NCI-H226 (cell line): ENCODE measurements around the gene CYP46A1.
"Not testable (repeated sequence)": the region's sequence is repeated elsewhere in the genome, so short reads cannot be mapped to it uniquely, and the experiment has no call there.

Experiments
- DNase-seq: peaks from one replicate; pipeline ENCODE4 v3.0.0-alpha.2; 2015

Gene CYP46A1

DNA sequence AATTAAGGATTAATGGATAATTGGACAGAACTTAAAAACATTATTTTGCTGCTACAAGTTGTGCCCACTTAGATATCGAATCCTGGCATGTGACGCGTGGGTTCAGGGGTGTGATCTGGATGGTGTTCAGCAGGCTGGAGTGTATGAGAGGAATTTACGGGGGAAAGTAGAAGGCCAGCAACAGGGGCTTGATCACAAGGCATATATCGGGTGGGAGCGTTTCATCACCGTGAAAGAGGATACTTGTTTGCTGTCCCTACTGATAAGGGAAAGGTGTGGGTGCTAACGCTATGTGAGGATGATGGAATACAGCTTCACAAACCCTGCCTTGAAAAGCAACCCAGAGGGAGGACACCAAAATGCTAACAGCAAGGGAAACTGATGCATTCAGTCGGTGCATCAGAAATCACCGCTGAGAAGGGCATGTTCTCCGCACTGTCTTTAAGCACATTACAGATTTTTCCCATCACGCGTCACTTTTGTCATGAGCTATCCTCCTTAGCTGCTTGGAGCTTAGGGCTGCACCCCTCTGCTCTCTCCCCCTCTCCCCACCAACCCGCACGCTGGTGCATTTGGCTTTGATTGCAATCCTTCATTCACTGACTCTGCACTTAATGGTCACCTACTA lies 25.8 kb upstream of the CYP46A1 start:
- DNase-seq = no peak

DNA sequence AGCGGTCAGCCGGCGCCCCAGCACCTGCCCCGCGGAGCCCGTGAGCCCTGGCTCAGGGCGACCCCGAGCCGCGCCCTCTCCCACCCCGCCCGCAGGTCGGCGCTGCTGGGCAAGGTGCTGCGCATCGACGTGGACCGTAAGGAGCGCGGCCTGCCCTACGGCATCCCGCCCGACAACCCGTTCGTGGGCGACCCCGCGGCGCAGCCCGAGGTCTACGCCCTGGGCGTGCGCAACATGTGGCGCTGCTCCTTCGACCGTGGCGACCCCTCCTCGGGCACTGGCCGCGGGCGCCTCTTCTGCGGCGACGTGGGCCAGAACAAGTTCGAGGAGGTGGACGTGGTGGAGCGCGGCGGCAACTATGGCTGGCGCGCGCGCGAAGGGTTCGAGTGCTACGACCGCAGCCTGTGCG lies 24.8 kb upstream of the CYP46A1 start:
- no peak for DNase-seq

DNA sequence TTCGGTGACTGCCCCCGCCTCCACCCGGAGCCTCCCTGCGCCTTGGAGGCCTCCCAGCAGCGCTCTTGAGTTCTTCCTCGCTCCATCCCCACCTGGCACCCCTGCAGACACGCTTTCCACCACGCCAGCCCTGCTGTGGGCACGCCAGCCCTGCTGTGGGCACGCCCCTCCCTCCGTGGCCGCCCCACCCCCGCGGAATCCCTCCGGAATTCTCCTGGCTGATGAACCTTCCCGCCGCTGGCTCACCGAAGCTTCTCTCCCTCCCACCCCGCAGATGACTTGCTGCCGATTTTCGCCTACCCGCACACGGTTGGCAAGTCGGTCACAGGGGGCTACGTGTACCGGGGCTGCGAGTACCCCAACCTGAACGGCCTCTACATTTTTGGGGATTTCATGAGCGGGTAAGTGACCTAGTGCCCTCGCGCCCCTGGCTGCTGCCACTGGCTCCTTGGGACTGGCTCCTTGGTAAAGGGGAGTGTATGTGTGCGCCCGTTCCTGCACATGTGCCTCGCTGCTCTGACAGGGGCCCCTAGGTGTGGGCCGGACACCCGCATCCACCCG lies 24.0 kb upstream of the CYP46A1 start:
- no peak for DNase-seq

DNA sequence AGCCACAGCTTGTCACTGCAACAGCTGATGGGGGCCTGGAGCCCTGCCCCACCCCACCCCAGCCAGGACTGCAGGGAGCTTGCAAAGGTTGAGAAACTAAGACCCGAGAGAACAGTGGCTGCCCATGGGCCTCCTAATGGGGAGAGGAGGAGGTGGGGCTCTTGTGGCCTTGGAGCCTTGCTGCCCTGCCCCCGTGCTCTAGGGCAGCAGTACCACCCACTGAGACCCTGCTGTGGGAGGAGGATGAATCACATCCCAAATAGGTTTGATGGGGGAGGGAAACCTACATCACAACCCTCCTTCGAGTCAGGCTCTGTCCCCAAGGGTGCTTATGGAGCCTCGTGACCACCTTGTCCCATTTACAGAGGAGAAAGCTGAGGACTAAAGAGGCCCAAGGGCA lies 23.3 kb upstream of the CYP46A1 start:
- no peak for DNase-seq

GRCh38 chr14:99661206-99661605 lies 22.9 kb upstream of the CYP46A1 start:
- DNase-seq = not testable (repeated sequence)

- no peak for DNase-seq
These were observed 21.3 kb upstream of the CYP46A1 start for GRCh38 chr14:99662846-99663245.

DNA sequence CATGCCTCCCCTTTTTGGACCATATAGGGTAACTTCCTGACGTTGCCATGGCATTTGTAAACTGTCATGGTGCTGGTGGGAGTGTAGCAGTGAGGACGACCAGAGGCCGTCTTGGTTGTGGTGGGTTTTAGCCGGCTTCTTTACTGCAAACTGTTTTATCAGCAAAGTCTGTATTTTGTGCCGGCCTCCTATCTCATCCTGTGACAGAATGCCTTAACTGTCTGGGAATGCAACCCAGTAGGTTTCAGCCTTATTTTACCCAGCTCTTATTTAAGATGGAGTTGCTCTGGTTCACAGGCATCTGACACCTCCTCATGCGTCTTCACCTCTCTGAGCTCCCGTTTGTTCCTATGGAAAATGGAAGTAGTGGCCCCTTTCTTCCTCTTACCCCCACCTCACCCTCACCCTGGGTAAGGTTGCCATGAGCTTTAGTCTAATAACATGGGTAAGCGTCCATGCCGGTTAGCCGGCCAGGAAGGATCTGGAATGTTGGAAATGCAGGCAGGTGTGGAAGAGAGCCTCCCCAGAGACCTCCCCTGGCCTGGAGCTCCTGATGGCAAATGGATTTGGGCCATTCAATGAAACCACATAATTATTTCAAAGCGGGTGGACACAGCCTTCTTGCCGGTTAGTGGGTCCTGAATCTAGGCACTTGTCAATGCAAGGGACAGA lies 20.6 kb upstream of the CYP46A1 start:
- no peak for DNase-seq

DNA sequence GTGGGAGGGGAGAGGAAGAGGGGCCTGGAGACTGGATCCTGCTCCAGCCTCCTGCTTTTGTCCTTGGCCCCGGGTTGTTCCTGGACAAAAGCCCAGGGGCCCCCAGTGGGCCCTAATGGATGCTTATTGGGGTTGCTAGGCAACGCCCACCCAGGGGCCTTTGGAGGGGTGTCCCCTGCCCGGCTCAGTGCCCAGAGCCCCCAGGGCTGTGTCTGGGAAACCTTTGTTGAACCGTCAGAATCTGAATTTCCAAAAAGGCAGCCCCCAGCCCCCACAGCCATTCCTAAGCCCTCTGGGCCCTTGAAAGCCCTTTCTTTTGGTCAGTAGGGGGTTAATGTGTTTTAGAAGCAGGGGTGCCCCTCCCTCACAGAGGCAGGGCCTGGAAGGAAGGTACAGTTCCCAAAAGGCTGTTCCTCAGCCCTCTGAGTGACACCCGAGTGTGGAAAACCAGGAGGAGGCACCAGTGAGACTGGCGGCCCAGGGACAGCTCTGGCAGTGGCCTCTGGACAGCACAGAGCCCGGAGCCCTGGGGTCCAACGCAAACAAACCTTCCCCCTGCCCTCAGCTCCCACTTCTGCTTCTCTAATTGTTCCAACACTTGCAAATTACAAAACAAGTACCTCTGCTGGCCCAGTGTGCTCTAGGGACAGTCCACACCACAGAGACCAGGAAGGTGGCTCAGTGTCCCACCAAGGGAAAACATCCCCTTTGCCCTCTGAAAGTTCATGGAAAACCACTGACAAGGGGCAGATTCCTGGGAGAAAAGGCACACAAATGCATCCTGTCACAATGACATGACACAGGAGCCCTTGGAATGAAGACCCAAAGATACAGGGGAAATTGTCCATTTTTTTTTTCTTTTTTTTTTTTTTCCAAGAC lies 19.8 kb upstream of the CYP46A1 start:
- no peak for DNase-seq

- DNase-seq = no peak
These were observed 19.2 kb upstream of the CYP46A1 start for GRCh38 chr14:99664937-99665273.

DNA sequence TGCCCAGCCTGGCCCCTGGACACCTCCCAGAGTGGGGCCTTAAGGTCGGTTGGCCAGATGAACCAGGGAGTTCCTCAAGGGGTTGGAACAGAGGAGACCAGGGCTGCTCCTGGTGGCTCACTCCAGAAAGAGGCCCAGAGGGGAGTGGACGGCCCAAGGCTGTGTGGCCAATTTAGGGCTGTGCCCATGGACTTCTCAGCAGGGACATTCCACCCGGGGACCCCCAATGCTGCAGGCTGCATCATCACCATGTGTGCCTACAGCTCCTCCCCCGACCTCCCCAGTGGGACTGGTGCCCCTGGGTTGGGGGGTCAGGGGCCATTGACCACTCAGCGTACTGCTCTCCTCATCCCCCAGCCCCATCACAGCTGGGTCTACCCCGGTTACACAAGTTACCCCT lies 17.6 kb upstream of the CYP46A1 start:
- DNase-seq = no peak

DNA sequence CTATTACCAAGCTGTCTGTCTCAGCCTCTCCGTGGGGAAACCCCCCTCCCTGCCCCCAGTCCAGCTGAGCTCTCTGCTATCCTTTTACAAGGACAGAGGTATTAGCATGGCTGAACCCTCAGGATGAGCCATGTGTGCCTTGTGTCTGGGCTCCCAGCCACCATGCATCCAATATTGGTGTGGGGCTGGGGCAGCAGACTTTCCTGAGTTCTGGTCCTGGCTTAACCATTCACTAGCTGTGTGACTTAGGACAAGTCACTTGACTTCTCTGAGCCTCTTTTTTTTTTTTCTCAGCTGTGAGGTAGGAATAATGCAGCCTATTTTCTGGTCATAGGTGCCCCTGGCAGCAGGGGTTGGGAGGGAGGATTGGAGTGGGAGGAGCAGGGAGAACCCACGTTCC lies 17.1 kb upstream of the CYP46A1 start:
- no peak for DNase-seq

GRCh38 chr14:99667821-99668220 lies 16.3 kb upstream of the CYP46A1 start:
- DNase-seq = no peak

GRCh38 chr14:99668307-99669295 lies 15.5 kb upstream of the CYP46A1 start:
- no peak for DNase-seq

DNA sequence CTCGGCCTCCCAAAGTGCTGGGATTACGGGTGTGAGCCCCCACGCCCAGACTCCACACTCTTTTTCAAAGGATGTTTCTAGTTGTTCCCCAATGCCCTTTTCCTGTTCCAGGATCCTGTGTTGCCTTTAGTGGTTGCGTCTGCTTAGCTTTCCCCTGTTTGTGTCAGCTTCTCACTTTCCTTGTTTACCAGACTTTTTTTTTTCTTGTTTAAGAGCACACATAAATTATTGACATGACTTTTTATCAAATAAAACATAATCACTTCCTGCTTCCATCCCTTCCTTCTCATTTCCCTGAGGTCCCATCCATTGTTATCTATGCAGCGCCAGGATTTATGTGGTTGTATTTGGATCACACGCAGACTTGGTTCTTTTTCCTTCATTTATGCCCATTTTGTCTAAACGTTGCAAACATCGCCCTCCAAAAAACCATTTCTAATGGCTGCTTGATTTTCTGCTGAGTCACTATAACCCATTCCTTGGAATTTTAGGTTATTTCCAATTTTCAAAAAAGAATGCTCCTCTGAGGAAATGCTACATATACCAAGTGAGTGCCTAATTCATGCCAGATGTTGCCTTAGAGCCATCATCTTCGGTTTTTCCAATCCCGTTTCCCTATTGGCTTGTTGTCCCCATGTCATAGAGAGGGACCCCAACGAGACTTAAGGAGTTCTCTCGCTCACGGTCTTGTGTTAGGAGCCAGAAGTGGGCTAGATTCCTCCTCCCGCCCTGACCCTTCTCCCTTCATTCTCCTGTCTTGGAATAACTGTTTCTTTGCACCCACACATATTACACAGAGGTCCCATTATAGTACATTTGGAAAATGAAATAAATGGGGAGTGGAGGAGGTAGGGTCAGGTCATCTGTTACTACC lies 13.5 kb upstream of the CYP46A1 start:
- no peak for DNase-seq

GRCh38 chr14:99671235-99672224 lies 12.6 kb upstream of the CYP46A1 start:
- no peak for DNase-seq

DNA sequence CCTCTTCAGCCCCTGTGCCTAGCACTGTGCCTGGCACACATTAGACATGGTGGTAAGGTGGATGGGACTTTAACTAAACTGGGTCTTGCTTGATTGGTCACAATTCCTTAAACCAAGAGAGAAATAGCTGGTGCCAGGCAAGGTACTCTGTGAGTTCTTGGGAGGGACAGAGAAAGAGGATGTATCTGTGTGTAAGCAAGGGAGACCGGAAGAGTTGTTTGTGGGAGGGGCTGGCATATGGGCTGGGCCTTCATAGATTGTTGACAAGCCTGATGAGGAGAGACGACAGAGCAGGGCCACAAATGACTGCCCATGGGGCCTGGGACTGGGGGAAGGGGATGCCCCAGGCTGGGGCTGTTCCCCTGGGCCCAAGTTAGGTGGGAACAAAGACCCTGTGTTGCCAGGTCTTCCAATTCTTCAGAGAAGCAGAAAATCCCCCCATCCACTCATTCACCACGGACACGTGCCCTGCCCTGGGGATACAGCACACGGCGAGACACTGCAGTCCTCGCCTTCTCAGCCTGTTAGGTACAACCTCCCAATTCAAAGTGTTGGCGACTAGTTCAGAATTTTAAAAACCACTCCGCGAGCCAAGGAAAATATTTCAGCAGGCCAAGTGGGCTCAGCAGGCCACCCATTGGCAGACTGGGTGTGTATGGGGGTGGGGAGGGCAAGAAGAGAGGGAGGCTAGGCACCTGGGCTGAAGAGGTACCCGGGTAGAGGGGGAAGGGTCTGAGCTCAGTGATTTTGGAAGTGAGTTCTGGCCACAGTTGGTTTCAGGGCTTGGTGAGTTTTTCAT lies 11.4 kb upstream of the CYP46A1 start:
- no peak for DNase-seq

DNA sequence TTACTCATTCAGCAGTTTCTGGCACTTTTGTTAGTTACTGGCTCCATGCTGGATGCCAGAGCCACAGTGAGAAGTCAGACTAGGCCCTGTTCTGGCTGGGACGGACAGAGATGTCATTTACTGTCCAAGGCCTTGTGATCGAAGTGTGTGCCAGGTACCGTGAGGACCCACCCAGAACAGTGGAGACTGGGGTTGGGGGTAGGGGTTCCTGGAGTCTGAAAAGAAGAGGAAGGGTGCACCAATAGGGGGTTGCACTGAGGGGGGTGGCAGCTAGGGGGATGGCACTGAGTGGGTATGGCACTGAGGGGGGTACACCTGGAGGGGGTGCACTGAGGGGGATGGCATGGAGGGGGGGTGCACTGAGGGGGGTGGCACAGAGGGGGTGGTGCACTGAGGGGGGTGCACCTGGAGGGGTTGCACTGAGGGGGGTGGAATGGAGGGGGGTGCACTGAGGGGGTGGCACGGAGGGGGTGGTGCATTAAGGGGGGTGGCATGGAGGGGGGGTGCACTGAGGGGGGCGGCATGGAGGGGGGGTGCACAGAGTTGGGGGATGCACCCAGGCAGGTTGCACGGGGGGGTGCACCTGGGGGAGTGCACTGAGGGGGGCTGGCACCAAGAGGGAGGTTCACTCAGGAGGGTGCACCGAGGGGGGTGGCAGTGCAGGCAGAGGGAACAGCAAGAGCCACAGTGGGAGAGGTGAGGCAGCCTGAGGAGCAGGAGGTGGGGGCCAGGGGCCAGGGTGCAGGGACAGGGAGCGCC lies 10.6 kb upstream of the CYP46A1 start:
- DNase-seq = no peak

GRCh38 chr14:99674064-99674650 lies 9.9 kb upstream of the CYP46A1 start:
- no peak for DNase-seq
